OCI-LY1 (cell line): ENCODE measurements around the gene ALDH3B2.

Source experiments
- H2AFZ ChIP-seq: fragments of 200-600 bp; sonication (generic), shearing (Covaris generic); 2 replicates; pipeline ENCODE4 v1.6.0; 2014; ENCODE audit warnings: antibody characterized with exemption, mild to moderate bottlenecking, low read length
- H3F3A ChIP-seq: fragments of 200-600 bp; sonication (generic), shearing (Covaris generic); 2 replicates; pipeline ENCODE4 v1.6.0; 2014; ENCODE audit warnings: mild to moderate bottlenecking, antibody characterized with exemption, low read length, moderate library complexity; ENCODE audit not compliant: insufficient read depth
- H3K27ac ChIP-seq: fragments of 200-600 bp; sonication (generic); 2 replicates; pipeline ENCODE4 v1.5.1; 2014; ENCODE audit warnings: low read length, mixed run types, mild to moderate bottlenecking, low read depth; ENCODE audit not compliant: poor library complexity, severe bottlenecking
- H3K27me3 ChIP-seq: fragments of 200-600 bp; sonication (generic); 2 replicates; pipeline ENCODE4 v1.6.0; 2014; ENCODE audit warnings: antibody characterized with exemption, mild to moderate bottlenecking, low read length, moderate library complexity; ENCODE audit not compliant: insufficient read depth
- H3K36me3 ChIP-seq: fragments of 200-600 bp; sonication (generic); 2 replicates; pipeline ENCODE4 v1.6.1; 2014; ENCODE audit warnings: mild to moderate bottlenecking, antibody characterized with exemption, low read length, moderate library complexity, mixed read lengths; ENCODE audit not compliant: insufficient read depth
- H3K4me1 ChIP-seq: fragments of 200-600 bp; sonication (generic); 2 replicates; pipeline ENCODE4 v1.5.1; 2014; ENCODE audit warnings: mild to moderate bottlenecking, low read length, moderate library complexity; ENCODE audit not compliant: insufficient read depth, severe bottlenecking
- H3K4me2 ChIP-seq: fragments of 200-600 bp; sonication (generic), shearing (Covaris generic); 2 replicates; pipeline ENCODE4 v1.6.1; 2014; ENCODE audit warnings: low read length
- H3K4me3 ChIP-seq: fragments of 200-600 bp; sonication (generic); 2 replicates; pipeline ENCODE4 v1.5.1; 2014; ENCODE audit warnings: low read length, low read depth, mild to moderate bottlenecking, mixed read lengths; ENCODE audit not compliant: poor library complexity, severe bottlenecking
- H3K79me2 ChIP-seq: fragments of 200-600 bp; shearing (Covaris generic); 2 replicates; pipeline ENCODE4 v1.6.1; 2016; ENCODE audit warnings: mixed run types, low read length, mixed read lengths; ENCODE audit not compliant: insufficient read depth
- H3K9ac ChIP-seq: fragments of 200-600 bp; sonication (generic), shearing (Covaris generic); 2 replicates; pipeline ENCODE4 v1.6.1; 2014; ENCODE audit warnings: mild to moderate bottlenecking, low read length, mixed read lengths
- H3K9me2 ChIP-seq: fragments of 200-600 bp; sonication (generic), shearing (Covaris generic); 2 replicates; pipeline ENCODE4 v1.6.1; 2014; ENCODE audit warnings: low read depth, mild to moderate bottlenecking, low read length, mixed read lengths
- H3K9me3 ChIP-seq: fragments of 200-600 bp; shearing (Covaris generic); 2 replicates; pipeline ENCODE4 v1.6.1; 2014; ENCODE audit warnings: low read length, mixed read lengths
- H4K20me1 ChIP-seq: fragments of 200-600 bp; sonication (generic), shearing (Covaris generic); 2 replicates; pipeline ENCODE4 v1.6.0; 2016; ENCODE audit warnings: mild to moderate bottlenecking, low read length; ENCODE audit not compliant: insufficient read depth
- CTCF ChIP-seq: fragments of 200-600 bp; sonication (generic), shearing (Covaris generic); IDR thresholded peaks from 2 replicates; pipeline ENCODE4 v1.5.1; 2017; ENCODE audit warnings: mild to moderate bottlenecking, antibody characterized with exemption, low read length, moderate library complexity, mixed read lengths
- EZH2 ChIP-seq: fragments of 200-600 bp; sonication (generic), shearing (Covaris generic); IDR thresholded peaks from 2 replicates; pipeline ENCODE4 v1.8.0; 2017; ENCODE audit warnings: borderline replicate concordance, mixed run types, mild to moderate bottlenecking, antibody characterized with exemption, low read length, moderate library complexity, mixed read lengths

The ALDH3B2 gene

GRCh38 chr11:67614730-67615714, 59.4 kb downstream of the ALDH3B2 start:
- Histone ChIP-seq H3K36me3 (peaks cover 35% of the 10 kb centered on the region; the same call in 1 of the 2 replicates), H3K79me2 (no peaks in the 10 kb centered on the region), H3K9me2 (no peaks in the 10 kb centered on the region), H4K20me1 (no peaks in the 10 kb centered on the region), H3K4me2 (peak overlapping the region; percentile 88), H3F3A (no peaks in the 10 kb centered on the region), H2AFZ (no peak overlapping the region), H3K4me3 (peak overlapping the region; percentile 50), H3K9me3 (no peaks in the 10 kb centered on the region), H3K9ac (peak overlapping the region; percentile 71; the same call in 1 of the 2 replicates), H3K27me3 (no peaks in the 10 kb centered on the region), H3K27ac (peak overlapping the region; percentile 93), H3K4me1 (peaks cover 28% of the 10 kb centered on the region)
- TF ChIP-seq CTCF (peak; percentile 83), EZH2 (no peak)

- H3K27me3 ChIP-seq, result no peaks in the 10 kb centered on the region
- no peaks in the 10 kb centered on the region for H3K9me3 ChIP-seq
- H4K20me1 ChIP-seq, result no peaks in the 10 kb centered on the region
- no peaks in the 10 kb centered on the region for H3F3A ChIP-seq
- H3K4me1 ChIP-seq, result peaks cover 28% of the 10 kb centered on the region
- H3K9me2 ChIP-seq, result no peaks in the 10 kb centered on the region
- H3K4me3 ChIP-seq, result peak overlapping the region; percentile 50
- peak overlapping the region; percentile 71 for H3K9ac ChIP-seq
- TF ChIP-seq EZH2 (no peak), CTCF (peak; percentile 43; the same call in 1 of the 2 replicates)
- no peak overlapping the region for H2AFZ ChIP-seq
- peak overlapping the region; percentile 88 for H3K4me2 ChIP-seq
- H3K36me3 ChIP-seq, result peaks cover 41% of the 10 kb centered on the region; the same call in 1 of the 2 replicates
- H3K27ac ChIP-seq, result peak overlapping the region; percentile 93
- no peaks in the 10 kb centered on the region for H3K79me2 ChIP-seq
These were observed 60.3 kb downstream of the ALDH3B2 start for GRCh38 chr11:67613960-67614715.

- no peak overlapping the region for H2AFZ ChIP-seq
- peak overlapping the region; percentile 93 for H3K27ac ChIP-seq
- H3F3A ChIP-seq, result no peaks in the 10 kb centered on the region
- no peaks in the 10 kb centered on the region for H3K79me2 ChIP-seq
- no peaks in the 10 kb centered on the region for H4K20me1 ChIP-seq
- peak overlapping the region; percentile 88 for H3K4me2 ChIP-seq
- no peaks in the 10 kb centered on the region for H3K9me3 ChIP-seq
- TF ChIP-seq EZH2 (no peak), CTCF (no peak)
- no peaks in the 10 kb centered on the region for H3K27me3 ChIP-seq
- peaks cover 48% of the 10 kb centered on the region; the same call in 1 of the 2 replicates for H3K36me3 ChIP-seq
- peak overlapping the region; percentile 71; the same call in 1 of the 2 replicates for H3K9ac ChIP-seq
- peaks cover 30% of the 10 kb centered on the region for H3K4me1 ChIP-seq
- H3K4me3 ChIP-seq, result peak overlapping the region; percentile 50
- no peaks in the 10 kb centered on the region for H3K9me2 ChIP-seq
These were observed 61.0 kb downstream of the ALDH3B2 start for GRCh38 chr11:67613313-67613959.
